HepG2 (cell line): ENCODE measurements around the gene CEP250. TPM values are rescaled to one million over a fixed set of nuclear protein-coding genes. Genes with fewer than 3 reads are reported as not detected.

Source experiments
- AKAP8 ChIP-seq: sonication (generic); formaldehyde crosslinking; IDR thresholded peaks from 2 replicates; pipeline ENCODE4 v1.5.1; 2020; ENCODE audit warnings: mild to moderate bottlenecking, missing genetic modification reagents
- ARID2 ChIP-seq: sonication (generic); formaldehyde crosslinking; IDR thresholded peaks from 2 replicates; pipeline ENCODE4 v1.8.1; 2022; ENCODE audit warnings: mild to moderate bottlenecking, missing genetic modification reagents, borderline replicate concordance
- MAZ ChIP-seq, 2 experiments: sonication (generic) in 1 of 2; formaldehyde crosslinking in 1 of 2; IDR thresholded peaks; 2 replicates each; pipeline versions ENCODE4 v1.5.0 to v1.6.1; 2012 to 2020; ENCODE audit warnings: low read depth in 2 of 2, mild to moderate bottlenecking in 2 of 2, borderline replicate concordance in 1 of 2, improper control_type of control experiment in 1 of 2, low read length in 1 of 2, missing genetic modification reagents in 1 of 2, moderate library complexity in 1 of 2
- TBX2 ChIP-seq: sonication (generic); formaldehyde crosslinking; IDR thresholded peaks from 2 replicates; pipeline ENCODE4 v1.5.0; 2020; ENCODE audit warnings: missing genetic modification reagents, mild to moderate bottlenecking, borderline replicate concordance
- ZNF143 ChIP-seq: sonication (generic); formaldehyde crosslinking; IDR thresholded peaks from 2 replicates; pipeline ENCODE4 v1.4.0; 2020; ENCODE audit warnings: missing genetic modification reagents
- polyA plus RNA-seq, 8 experiments: library from polyadenylated mRNA; depleted of rRNA in 3 of 8; stranded (reverse) in 7 of 8; unstranded in 1 of 8; fragments of >200 nt; fragmentation: Illumina TruSeq in 4 of 8; extraction: Trizol in 4 of 8; gene quantifications; 2 replicates each; pipeline versions ENCODE4 v1.2.1 to v1.2.3, GENCODE V29; 2011 to 2016; ENCODE audit warnings: low read depth in 4 of 8, missing spikeins in 1 of 8, mixed read lengths in 1 of 8; ENCODE audit not compliant: insufficient read depth in 1 of 8
- total RNA-seq, 5 experiments: library from RNA; depleted of rRNA; stranded (reverse); fragments of >200 nt; fragmentation: Illumina TruSeq; extraction: Trizol; gene quantifications; 2 replicates each; pipeline ENCODE4 v1.2.3, GENCODE V29; 2016; ENCODE audit warnings: low read depth in 1 of 5
- TF ChIP-seq, protein P1 (sequence below): sonication (generic); formaldehyde crosslinking; IDR thresholded peaks from 2 replicates; pipeline ENCODE4 v1.4.0; 2020; ENCODE audit warnings: mild to moderate bottlenecking, missing genetic modification reagents
- TF ChIP-seq, protein P2 (sequence below): sonication (generic); formaldehyde crosslinking; conservative IDR thresholded peaks from 2 replicates; pipeline ENCODE4 v1.4.0; 2020; ENCODE audit warnings: mild to moderate bottlenecking, missing genetic modification reagents, moderate library complexity
- TF ChIP-seq, protein P3 (sequence below): sonication (generic); formaldehyde crosslinking; IDR thresholded peaks from 2 replicates; pipeline ENCODE4 v1.4.0; 2020; ENCODE audit warnings: missing genetic modification reagents, mild to moderate bottlenecking, borderline replicate concordance
- TF ChIP-seq, protein P4 (sequence below), 2 experiments: sonication (generic) in 1 of 2; formaldehyde crosslinking in 1 of 2; IDR thresholded peaks; 2 replicates each; pipeline versions ENCODE4 v1.5.1 to v1.6.1; 2011 to 2020; ENCODE audit warnings: borderline replicate concordance in 1 of 2, low read depth in 1 of 2, low read length in 1 of 2, mild to moderate bottlenecking in 1 of 2, missing genetic modification reagents in 1 of 2, moderate library complexity in 1 of 2

The CEP250 gene
- total and polyA plus RNA-seq, 2 of the 13 experiments (the other 11 are each of a cell fraction or from before 2014, with no cell fraction given): 28.8 to 55.3 TPM

DNA sequence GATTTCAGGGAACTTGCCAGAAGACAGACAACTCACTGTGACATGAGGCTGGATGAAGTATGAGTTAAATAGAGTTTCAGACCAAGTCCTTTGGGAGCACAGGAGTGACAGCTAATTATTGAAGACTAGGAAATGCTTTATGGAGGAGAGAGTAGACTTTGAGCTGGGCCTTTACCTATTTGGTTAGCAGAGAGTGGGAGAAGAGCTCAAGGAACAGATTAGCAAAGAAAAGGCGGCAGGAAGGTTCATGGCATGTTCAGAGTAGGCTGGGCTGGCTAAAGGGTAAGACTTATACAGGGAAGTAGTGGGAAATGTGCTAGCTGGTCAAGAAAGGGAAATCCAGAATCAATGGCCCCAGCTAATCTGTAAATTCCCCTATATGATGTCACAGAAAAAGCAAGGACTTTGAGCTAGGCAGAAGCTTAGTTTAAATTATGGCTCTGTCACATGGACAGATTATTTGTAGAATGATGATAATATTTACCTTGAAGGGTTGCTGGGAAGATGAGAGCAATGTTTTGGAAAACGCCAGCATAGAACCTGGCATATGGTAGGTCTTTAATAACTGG, 19.0 kb downstream of the CEP250 start (continued):
- TF ChIP-seq, protein P1, sequence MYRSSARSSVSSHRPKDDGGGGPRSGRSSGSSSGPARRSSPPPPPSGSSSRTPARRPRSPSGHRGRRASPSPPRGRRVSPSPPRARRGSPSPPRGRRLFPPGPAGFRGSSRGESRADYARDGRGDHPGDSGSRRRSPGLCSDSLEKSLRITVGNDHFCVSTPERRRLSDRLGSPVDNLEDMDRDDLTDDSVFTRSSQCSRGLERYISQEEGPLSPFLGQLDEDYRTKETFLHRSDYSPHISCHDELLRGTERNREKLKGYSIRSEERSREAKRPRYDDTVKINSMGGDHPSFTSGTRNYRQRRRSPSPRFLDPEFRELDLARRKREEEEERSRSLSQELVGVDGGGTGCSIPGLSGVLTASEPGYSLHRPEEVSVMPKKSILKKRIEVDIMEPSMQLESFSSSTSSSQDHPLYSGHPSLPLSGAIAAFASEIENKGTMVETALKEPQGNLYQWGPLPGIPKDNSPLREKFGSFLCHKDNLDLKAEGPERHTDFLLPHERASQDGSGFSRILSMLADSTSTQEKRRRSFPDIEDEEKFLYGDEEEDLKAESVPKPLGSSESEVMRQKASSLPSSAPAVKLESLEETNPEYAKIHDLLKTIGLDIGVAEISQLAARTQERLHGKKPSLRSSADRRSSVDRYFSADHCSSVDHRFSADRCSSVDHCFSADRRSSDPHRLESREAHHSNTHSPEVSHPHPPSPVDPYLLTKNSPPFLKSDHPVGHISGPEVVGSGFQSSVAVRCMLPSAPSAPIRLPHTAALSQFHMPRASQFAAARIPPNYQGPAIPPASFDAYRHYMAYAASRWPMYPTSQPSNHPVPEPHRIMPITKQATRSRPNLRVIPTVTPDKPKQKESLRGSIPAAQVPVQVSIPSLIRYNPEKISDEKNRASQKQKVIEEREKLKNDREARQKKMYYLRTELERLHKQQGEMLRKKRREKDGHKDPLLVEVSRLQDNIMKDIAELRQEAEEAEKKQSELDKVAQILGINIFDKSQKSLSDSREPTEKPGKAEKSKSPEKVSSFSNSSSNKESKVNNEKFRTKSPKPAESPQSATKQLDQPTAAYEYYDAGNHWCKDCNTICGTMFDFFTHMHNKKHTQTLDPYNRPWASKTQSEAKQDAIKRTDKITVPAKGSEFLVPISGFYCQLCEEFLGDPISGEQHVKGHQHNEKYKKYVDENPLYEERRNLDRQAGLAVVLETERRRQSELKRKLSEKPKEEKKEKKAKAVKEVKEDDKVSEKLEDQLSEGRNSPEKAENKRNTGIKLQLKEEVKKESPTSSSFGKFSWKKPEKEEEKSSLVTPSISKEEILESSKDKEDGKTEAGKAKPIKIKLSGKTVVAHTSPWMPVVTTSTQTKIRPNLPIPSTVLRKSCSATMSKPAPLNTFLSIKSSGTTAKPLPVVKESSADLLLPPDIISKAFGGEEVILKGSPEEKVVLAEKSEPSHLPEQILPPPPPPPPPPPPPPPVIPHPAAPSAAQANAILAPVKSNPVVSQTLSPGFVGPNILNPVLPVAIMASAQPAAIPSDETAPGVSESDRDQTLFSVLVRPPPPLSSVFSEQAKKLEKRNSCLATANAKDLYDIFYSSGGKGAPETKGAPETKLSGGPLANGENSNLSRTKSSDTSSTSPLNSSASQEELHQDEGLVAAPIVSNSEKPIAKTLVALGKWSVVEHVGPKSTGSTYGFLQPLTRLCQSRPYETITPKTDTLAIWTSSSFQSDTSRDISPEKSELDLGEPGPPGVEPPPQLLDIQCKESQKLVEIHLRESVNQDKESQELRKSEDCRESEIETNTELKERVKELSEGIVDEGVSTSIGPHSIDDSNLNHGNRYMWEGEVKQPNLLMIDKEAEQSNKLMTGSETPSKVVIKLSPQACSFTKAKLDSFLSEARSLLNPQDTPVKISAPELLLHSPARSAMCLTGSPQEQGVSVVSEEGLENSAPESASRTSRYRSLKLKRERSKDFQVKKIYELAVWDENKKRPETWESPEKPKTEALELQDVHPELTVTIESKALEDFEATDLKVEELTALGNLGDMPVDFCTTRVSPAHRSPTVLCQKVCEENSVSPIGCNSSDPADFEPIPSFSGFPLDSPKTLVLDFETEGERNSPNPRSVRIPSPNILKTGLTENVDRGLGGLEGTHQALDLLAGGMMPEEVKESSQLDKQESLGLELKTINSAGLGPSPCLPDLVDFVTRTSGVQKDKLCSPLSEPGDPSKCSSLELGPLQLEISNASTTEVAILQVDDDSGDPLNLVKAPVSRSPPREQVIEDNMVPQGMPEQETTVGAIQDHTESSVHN (CRISPR knock-in tag): no peak
- no peak for TF ChIP-seq ARID2
- TF ChIP-seq AKAP8: no peak
- TF ChIP-seq, protein P2, sequence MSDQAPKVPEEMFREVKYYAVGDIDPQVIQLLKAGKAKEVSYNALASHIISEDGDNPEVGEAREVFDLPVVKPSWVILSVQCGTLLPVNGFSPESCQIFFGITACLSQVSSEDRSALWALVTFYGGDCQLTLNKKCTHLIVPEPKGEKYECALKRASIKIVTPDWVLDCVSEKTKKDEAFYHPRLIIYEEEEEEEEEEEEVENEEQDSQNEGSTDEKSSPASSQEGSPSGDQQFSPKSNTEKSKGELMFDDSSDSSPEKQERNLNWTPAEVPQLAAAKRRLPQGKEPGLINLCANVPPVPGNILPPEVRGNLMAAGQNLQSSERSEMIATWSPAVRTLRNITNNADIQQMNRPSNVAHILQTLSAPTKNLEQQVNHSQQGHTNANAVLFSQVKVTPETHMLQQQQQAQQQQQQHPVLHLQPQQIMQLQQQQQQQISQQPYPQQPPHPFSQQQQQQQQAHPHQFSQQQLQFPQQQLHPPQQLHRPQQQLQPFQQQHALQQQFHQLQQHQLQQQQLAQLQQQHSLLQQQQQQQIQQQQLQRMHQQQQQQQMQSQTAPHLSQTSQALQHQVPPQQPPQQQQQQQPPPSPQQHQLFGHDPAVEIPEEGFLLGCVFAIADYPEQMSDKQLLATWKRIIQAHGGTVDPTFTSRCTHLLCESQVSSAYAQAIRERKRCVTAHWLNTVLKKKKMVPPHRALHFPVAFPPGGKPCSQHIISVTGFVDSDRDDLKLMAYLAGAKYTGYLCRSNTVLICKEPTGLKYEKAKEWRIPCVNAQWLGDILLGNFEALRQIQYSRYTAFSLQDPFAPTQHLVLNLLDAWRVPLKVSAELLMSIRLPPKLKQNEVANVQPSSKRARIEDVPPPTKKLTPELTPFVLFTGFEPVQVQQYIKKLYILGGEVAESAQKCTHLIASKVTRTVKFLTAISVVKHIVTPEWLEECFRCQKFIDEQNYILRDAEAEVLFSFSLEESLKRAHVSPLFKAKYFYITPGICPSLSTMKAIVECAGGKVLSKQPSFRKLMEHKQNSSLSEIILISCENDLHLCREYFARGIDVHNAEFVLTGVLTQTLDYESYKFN (CRISPR knock-in tag): peak; percentile 78
- TF ChIP-seq ZNF143 (CRISPR knock-in tag): no peak
- TF ChIP-seq, protein P3, sequence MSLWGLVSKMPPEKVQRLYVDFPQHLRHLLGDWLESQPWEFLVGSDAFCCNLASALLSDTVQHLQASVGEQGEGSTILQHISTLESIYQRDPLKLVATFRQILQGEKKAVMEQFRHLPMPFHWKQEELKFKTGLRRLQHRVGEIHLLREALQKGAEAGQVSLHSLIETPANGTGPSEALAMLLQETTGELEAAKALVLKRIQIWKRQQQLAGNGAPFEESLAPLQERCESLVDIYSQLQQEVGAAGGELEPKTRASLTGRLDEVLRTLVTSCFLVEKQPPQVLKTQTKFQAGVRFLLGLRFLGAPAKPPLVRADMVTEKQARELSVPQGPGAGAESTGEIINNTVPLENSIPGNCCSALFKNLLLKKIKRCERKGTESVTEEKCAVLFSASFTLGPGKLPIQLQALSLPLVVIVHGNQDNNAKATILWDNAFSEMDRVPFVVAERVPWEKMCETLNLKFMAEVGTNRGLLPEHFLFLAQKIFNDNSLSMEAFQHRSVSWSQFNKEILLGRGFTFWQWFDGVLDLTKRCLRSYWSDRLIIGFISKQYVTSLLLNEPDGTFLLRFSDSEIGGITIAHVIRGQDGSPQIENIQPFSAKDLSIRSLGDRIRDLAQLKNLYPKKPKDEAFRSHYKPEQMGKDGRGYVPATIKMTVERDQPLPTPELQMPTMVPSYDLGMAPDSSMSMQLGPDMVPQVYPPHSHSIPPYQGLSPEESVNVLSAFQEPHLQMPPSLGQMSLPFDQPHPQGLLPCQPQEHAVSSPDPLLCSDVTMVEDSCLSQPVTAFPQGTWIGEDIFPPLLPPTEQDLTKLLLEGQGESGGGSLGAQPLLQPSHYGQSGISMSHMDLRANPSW (CRISPR knock-in tag): no peak
- 0 out of 2 replicates have a peak, but pooled peaks have one; percentile 4 for TF ChIP-seq TBX2
- TF ChIP-seq MAZ (IDR thresholded peaks at IDR 0.05; ENCODE audit: borderline replicate concordance, low read depth, low read length): no peak
- no peak for TF ChIP-seq MAZ (CRISPR knock-in tag; IDR thresholded peaks at IDR 0.05; ENCODE audit: low read depth)
- TF ChIP-seq, protein P4, sequence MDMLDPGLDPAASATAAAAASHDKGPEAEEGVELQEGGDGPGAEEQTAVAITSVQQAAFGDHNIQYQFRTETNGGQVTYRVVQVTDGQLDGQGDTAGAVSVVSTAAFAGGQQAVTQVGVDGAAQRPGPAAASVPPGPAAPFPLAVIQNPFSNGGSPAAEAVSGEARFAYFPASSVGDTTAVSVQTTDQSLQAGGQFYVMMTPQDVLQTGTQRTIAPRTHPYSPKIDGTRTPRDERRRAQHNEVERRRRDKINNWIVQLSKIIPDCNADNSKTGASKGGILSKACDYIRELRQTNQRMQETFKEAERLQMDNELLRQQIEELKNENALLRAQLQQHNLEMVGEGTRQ (IDR thresholded peaks at IDR 0.05; ENCODE audit: low read depth, low read length): no peak; the same call in 1 of the 2 replicates
- TF ChIP-seq, protein P4 (CRISPR knock-in tag; IDR thresholded peaks at IDR 0.05; ENCODE audit: borderline replicate concordance): no peak
